IPS-11a (cell line): ENCODE measurements around the gene COX7A2L.
"Not testable (repeated sequence)": the region's sequence is repeated elsewhere in the genome, so short reads cannot be mapped to it uniquely, and the experiment has no call there.

Source experiments
- H3K4me3 ChIP-seq: one replicate; pipeline ENCODE4 v1.5.1; 2013; ENCODE audit warnings: low read depth, low read length, control low read depth

COX7A2L gene

GRCh38 chr2:42340045-42340937 is 20.7 kb downstream of the COX7A2L start:
- no peak overlapping the region for H3K4me3 ChIP-seq

GRCh38 chr2:42339191-42339912 is 21.7 kb downstream of the COX7A2L start:
- no peak overlapping the region for H3K4me3 ChIP-seq

- no peak overlapping the region for H3K4me3 ChIP-seq
Observed at GRCh38 chr2:42338567-42339190, 22.3 kb downstream of the COX7A2L start.

- H3K4me3 ChIP-seq = no peak overlapping the region
Observed at GRCh38 chr2:42337846-42338566, 23.0 kb downstream of the COX7A2L start.

- H3K4me3 ChIP-seq = no peak overlapping the region
Observed at GRCh38 chr2:42337356-42337820, 23.6 kb downstream of the COX7A2L start.

- H3K4me3 ChIP-seq = no peak overlapping the region
Observed at GRCh38 chr2:42336361-42336965, 24.6 kb downstream of the COX7A2L start.

DNA sequence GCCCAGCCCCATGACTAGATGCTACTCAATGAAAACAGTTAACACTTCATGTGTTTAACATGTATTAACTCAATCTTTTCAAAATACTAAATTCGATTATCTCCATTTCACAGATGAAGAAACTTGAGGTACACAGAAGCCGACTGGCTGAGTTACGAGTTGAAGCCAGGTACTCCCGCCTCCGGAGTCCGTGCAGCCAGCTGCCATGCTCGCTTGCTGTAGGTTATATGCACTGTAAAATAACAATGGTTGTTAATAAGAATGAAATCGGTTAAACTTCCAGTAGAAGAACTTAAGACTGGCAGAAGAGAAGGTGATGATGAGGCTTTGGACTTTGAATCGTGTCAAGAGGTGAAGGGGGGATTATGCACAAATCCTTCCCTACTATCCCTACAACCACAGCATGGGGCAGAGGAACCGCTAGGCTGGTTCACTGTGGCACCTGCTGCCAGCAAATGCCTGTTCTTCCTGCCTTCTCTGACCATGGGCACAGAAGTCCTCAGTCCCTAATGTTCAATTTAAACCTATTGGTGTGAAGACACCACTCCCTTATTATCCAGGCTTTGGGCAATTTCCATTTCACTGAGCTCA is 25.4 kb downstream of the COX7A2L start:
- no peak overlapping the region for H3K4me3 ChIP-seq

DNA sequence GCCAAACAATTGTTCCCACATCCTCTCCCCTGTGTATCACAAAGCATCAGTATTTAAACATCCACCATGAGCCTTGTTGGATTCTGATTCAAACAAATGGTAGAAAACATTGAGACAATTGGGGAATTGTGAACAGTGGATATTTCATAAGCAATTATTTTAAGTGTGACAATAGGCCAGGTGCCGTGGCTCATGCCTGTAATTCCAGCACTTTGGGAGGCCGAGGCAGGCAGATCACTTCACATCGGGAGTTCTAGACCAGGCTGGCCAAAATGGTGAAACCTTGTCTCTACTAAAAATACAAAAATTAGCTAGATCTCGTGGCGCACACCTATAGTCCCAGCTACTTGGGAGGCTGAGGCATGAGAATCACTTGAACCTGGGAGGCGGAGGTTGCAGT is 26.2 kb downstream of the COX7A2L start:
- not testable (repeated sequence) for H3K4me3 ChIP-seq

- H3K4me3 ChIP-seq = no peak overlapping the region
Observed at GRCh38 chr2:42334220-42334619, 26.8 kb downstream of the COX7A2L start.

- no peak overlapping the region for H3K4me3 ChIP-seq
Observed at GRCh38 chr2:42333579-42333978, 27.4 kb downstream of the COX7A2L start.

GRCh38 chr2:42332575-42332974 is 28.4 kb downstream of the COX7A2L start:
- no peak overlapping the region for H3K4me3 ChIP-seq

- no peak overlapping the region for H3K4me3 ChIP-seq
Observed at GRCh38 chr2:42331569-42332284, 29.3 kb downstream of the COX7A2L start.

DNA sequence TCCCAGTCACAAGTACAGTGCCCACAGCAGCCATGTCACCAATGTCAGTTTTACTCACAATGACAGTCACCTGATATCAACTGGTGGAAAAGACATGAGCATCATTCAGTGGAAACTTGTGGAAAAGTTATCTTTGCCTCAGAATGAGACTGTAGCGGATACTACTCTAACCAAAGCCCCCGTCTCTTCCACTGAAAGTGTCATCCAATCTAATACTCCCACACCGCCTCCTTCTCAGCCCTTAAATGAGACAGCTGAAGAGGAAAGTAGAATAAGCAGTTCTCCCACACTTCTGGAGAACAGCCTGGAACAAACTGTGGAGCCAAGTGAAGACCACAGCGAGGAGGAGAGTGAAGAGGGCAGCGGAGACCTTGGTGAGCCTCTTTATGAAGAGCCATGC is 31.3 kb downstream of the COX7A2L start:
- no peak overlapping the region for H3K4me3 ChIP-seq

- H3K4me3 ChIP-seq = no peak overlapping the region
Observed at GRCh38 chr2:42328923-42329322, 32.1 kb downstream of the COX7A2L start.

DNA sequence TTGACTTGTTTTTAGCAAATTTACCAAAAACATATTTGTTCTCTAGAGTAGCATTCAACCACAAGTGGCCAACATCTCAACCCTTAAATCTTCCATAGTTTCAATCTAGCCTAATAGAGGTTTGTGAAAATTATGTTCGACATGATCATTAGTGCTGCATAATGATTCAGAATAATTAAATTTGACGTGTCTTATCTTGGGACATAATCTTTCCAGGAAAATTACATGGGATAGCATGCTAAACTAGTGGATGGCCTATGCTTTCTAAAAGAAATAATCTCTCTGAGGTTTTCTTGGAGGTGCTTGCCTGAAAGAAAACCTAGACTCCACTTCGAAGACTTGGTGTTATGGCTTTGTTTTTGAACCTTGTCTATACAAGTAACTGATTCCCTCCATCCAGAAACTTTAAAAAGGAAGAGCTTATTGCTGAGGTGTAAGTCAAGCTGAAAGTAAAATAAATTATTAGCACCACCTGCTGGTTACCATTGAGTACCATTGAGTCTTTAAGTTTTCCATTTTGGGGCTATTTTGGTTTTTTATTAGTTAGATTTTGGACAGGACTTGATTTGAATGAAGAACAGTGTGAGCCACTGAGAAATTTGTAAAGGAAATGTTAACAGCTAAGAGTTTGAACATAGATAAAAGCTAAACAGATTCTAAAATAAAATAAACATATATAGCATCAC is 32.7 kb downstream of the COX7A2L start:
- no peak overlapping the region for H3K4me3 ChIP-seq

DNA sequence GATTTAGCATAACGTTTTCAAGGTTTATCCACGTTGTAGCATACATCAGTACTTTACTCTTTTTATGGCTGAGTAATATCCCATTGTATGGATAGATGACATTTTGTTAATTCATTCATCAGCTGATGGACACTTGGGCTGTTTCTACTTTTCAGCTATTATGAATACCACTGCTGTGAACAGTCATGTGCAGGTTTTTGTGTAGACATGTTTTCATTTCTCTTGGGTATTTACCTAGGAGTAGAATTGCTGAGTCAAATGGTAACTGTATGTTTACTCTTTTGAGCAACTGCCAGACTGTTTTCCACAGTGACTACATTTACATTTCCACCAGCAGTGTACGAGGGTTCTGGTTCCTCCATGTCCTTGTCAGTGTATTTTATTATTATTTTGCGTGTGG is 33.9 kb downstream of the COX7A2L start:
- no peak overlapping the region for H3K4me3 ChIP-seq

DNA sequence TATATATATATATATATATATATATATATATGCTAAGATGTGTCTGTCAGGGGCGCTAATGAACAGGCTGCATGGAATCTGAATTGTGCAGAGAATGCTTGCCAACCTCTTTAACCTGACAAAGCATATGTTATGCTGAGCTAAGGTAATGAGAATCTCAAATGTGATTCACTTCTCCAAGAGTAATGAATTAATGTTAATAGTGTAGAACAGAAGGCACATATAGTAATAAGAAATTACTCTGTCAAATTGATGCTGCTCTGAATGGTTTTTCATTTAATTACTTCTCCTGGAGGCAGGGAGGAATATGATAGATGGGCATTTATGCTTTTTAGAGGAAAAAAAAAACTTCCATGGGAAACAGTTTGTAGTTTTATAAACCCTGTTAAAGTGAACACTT is 35.4 kb downstream of the COX7A2L start:
- H3K4me3 ChIP-seq = no peak overlapping the region

GRCh38 chr2:42324949-42325348 is 36.1 kb downstream of the COX7A2L start:
- no peak overlapping the region for H3K4me3 ChIP-seq

GRCh38 chr2:42324244-42324643 is 36.8 kb downstream of the COX7A2L start:
- H3K4me3 ChIP-seq = no peak overlapping the region
